HG03520 (cell line): ENCODE results near the gene STOX2.

Experiments
- ATAC-seq: cut with Tn5 transposase; IDR thresholded peaks from one replicate; pipeline ENCODE4 v1.9.1; 2021; ENCODE audit warnings: mild to moderate bottlenecking, moderate library complexity; ENCODE audit not compliant: unreplicated experiment

The STOX2 gene, protein sequence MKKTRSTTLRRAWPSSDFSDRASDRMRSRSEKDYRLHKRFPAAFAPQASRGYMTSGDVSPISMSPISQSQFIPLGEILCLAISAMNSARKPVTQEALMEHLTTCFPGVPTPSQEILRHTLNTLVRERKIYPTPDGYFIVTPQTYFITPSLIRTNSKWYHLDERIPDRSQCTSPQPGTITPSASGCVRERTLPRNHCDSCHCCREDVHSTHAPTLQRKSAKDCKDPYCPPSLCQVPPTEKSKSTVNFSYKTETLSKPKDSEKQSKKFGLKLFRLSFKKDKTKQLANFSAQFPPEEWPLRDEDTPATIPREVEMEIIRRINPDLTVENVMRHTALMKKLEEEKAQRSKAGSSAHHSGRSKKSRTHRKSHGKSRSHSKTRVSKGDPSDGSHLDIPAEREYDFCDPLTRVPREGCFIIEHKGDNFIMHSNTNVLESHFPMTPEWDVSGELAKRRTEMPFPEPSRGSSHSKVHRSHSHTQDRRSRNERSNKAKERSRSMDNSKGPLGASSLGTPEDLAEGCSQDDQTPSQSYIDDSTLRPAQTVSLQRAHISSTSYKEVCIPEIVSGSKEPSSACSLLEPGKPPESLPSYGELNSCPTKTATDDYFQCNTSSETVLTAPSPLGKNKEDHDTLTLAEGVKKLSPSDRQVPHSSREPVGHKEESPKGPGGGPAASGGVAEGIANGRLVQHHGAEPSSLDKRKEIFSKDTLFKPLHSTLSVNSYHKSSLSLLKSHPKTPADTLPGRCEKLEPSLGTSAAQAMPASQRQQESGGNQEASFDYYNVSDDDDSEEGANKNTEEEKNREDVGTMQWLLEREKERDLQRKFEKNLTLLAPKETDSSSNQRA (N-terminal part only)

DNA sequence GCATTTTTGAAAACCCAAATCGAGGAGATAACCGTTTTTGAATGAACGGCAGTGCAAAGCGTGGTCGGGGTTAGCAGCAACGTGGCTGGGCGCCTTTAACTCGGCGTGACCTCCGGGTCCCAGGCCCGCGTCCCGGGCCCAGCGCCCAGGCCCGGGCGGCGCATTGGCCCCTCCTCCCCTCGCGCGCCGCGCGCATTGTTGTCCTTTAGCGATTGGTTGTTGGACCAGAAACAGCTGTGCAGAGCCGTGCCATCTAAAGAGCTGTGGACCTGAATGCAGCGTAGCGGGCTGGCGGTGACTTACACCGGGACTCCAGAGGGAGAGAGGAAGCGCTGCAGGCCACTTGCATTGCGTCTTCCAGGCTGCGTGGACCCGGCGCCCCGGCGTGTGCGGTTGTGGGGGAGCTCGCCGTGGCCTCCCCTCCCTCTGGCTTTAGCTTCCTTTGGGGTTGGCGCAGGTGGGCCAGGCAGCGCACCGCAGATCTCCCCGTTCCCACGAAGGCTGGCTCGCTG lies at the start of gene STOX2:
Gene STOX2 (plus strand): TSS at position 227 of the 512 bp plus-strand sequence. CDS start 1,484 bp downstream, outside the sequence.
- no peak for ATAC-seq

DNA sequence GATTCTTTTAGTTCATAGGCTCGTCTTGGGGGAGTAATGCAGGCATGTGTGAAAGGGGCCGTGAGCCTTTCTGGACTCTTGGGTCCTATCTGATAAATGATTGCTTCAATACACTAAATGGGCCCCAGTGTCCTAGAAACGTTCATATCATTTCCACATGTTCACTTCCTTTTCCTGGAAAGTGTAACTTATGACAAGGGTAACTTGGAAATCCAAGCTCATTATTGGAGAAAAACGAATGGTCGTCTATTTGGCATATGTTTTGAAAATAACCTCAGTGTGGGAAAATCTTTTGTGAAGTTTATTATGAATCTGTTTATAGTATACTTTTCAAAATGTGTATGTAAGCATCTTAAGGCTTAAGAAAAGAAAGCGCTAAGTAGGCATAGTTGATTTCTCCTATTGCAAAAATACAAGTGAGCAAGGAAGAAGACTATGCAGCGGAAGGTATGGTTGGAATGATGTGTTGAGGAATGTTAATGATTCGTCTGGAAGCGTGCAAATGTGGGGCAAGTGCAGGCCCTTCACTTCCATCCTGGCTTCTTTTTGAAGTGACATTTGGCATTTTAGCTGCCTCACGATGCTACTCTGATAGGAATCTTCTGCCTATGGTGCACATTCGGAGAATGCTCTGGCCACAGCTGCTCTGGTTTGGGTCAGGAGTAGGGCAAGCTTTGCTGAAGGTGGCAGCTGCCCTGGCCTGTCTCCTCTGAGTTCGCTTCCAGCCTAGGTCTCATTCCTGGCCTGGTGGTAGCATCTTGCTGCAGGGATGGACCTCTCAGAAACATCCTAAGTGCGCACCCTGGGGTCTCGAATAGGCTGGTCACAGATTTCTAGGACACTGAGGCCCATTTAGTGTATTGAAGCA lies 49.5 kb upstream of the STOX2 start:
- no peak for ATAC-seq

DNA sequence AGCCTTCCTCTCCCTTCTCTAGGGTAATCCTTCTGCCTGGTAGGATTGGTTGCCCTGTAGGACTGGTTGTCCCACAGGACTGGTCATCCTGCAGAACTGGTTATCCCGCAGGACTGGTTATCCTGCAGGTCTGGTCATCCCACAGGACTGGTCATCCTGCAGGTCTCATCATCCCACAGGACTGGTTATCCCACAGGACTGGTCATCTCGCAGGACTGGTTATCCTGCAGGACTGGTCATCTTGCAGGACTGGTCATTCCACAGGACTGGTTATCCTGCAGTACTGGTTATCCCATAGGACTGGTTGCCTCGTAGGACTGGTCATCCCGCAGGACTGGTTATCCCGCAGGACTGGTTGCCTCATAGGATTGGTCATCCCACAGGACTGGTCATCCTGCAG lies 48.1 kb upstream of the STOX2 start:
- no peak for ATAC-seq

DNA sequence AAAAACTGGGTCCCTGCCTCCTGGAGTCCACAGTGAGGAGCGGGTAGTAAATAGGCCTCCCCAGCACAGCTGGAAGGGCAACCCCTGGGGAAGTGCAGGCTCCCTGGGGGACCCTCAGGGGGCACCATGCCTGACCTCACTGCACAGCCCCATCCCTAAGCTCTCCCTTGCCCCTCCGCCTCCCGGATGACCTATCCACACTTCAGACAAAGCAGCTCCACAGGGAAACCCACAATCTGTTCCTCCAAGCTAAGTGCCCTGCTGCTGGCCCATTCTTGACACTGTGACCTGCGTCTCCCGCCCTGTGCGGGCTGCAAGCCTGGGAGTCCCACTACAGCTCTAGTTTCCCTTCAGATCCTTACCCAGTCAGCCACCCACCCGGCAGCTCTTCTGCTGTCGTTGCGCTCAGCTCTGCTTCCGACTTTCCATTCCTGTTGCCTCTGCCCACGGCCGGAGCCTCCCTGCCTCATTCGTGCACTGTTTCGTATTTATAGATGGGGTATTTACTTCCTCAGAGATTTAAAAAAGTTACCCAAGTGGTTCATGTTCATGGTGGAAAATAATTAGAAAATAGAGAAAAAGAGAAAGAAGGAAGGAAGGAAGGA lies 47.0 kb upstream of the STOX2 start:
- no peak for ATAC-seq

DNA sequence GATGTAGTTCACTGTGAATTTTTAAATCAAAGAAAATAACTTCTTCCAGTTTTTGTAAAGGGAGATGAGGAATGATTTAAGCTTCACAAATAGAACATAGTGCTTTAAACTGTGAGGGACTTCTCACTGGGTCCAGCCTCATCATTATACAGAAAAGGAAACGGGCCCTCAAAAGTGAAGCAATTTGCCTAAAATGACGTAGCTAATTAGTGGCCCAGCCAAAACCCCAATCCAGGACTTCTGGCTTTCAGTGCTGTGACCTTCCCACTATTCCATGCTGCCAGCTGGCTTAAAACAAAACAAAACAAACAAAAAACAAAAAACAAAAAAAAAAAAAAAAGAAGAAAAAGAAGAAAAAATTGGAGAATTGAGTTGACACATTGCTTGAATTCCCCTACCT lies 45.0 kb upstream of the STOX2 start:
- ATAC-seq, result no peak

DNA sequence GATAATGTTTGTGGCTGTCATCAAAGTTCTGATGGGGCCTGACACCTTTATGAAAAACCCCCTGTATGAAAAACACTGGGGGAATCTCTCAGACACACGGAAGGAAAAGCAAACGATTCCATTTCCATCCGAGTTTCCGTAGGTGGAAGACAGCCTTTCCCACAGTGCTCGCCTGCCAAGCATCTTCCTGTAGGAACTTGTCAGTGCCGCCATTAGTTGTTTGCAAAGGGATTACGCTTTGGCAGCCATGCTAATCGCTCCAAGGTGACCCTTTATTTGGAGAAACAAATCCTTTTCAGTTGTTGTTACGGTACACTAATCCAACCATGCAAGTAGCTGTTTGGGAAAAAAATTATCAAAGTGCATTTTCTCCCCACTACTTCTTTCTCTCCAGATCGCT lies 44.4 kb upstream of the STOX2 start:
- no peak for ATAC-seq

DNA sequence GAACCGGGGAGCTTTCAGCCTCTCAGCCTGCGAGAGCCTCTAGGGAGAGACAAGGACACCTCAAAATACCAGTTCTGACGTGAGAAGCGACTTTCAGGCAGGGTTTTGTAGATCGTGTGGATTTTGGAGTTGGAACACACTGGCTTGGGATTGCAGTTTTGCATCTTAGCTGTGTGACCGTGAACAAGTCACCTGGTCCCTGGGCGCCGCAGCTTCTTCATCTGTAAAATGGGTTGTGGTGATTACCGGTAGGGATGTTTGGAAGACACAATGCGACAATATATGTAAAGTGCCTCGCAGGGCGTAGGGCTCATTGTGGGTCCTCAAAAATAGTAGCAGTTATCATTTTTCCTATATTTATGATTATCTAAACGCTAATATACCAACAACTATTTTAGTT lies 43.7 kb upstream of the STOX2 start:
- ATAC-seq, result no peak

DNA sequence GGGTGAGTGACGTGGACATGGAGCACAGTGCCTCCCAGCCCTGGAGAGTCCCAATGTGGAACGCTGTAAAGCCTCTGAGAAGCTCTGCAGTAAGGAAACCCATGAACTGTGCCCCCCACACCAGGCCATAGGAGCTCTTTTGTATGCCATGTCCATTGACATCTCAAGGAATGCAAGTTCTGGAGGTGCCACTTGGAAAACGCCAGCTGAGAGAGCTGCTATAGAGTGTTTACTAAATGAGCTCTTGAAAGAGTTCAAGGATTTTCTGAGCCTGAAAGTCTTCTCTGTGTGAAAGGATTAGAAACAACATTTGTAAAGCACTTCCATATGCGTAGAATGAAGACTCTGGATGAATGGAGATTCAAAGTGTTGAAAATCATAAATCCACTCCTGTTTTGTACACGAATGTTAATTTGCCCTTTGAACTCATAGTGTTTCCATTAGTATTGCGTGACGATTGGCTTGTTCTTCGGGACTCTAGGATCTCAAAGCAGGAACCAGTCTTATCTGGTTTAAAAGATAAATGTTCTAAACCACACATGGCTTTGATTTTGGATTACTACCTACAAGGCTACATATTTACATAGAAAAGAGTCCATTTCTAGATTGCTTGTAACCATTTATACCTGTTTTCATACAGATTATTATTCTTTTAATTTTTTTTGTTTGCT lies 41.8 kb upstream of the STOX2 start:
- no peak for ATAC-seq

DNA sequence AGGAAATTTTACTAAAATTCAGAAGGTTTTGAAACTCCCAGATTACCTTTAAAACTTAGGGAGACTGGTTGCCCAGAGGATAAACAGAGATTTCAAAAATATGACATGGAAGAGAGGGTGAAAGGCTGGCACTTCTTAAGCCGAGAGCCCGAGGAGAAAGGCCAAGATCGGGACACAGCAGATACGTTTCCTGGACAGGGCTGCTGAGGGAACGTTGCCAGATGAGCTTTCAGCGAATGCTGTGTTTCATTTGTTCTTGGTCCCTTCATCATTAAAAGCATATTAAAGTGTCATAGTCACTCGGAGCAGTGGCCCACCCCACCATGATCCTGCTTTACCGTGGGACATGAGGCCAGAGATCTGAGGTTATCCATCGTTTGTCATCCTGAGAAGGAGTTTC lies 37.9 kb upstream of the STOX2 start:
- ATAC-seq, result no peak

DNA sequence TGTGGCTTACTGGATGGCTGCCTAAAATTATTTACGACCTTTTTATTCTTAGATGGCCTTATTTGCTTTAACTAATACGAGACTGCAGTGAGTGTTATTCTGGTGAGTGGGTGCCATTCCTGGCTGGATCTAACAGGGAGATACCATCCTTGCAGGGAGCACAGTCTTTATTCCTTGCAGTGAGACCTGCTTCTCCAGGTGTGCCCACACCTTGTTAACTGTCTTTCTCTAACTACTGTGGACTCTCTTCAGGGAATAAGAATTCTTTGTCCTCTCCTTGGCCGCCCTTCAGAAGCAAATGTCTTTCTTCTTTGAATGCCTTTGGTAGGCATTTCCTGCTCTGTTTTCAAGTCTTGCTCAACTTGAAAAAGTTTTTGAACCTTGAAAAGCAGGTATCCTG lies 34.1 kb upstream of the STOX2 start:
- no peak for ATAC-seq

DNA sequence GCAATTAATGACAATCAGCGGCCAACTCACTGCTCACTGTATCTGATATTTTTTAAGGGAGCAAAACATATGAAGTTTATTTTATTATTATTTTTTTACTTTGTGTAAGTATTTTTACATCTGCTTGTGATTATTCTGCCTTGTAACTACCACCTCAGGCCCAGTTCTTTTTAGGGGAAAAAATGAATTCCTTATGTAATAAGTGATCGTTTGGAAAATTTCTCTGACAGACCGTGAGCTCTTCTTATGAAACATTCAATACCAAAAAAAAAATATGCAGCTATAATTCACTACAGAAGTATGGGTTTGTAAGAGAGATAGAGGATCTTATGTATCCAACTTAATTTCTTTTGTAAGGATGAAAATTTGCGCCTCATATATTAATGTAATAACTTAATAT lies 33.5 kb upstream of the STOX2 start:
- no peak for ATAC-seq

DNA sequence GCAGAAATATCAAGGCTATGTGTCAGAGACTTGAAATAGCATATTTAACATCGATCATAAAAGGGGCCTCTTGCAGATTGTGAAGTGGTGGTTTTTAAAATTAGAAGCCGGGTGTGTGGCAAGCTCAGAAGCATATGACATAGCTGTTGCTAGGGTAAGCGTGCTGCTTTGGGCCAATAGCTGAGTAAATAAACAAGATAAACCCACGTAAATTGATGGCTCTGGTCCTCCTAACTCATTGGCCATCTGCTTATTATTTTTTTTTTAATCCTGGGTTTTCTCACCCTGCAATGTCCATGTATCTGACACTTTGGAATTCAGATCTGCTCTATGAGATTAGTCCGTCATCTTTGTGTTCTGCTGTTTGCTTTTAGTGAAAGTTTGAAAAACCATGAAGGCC lies 32.6 kb upstream of the STOX2 start:
- no peak for ATAC-seq

DNA sequence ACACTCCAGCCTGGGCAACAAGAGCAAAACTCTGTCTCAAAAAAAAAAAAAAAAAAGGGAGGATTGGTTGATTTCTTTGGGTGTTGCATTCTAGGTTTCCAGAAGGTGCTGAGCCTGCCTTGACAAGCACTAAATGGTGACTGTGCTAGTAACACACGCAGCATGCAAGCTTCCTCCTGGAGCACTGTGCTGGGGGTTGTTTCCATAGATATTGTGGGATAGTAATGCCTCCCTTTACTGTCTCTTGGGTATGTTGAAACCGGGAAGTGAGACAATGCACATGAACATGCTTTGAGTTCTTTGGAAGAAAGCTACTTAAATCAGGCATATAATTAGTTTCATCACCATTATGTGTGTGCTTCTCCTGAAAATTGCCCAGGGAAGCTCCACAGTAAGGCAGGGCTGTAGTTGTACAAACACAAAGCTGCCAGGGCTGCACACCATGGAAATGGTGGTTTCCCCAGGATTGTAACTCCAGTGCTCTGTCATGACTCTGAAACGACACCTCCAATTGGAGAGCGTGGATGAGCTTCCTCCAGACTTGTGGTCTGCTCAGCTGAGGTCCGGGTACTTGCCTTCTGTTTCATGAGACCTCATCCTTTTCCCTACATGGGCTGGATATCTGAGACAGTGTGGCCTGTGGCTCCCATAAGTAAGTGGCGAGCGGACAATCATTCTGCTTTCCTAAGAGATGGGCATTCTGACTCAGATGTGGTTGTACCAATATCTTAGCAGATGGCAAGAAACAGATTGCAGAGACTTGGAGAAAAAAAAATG lies 31.5 kb upstream of the STOX2 start:
- ATAC-seq, result no peak

DNA sequence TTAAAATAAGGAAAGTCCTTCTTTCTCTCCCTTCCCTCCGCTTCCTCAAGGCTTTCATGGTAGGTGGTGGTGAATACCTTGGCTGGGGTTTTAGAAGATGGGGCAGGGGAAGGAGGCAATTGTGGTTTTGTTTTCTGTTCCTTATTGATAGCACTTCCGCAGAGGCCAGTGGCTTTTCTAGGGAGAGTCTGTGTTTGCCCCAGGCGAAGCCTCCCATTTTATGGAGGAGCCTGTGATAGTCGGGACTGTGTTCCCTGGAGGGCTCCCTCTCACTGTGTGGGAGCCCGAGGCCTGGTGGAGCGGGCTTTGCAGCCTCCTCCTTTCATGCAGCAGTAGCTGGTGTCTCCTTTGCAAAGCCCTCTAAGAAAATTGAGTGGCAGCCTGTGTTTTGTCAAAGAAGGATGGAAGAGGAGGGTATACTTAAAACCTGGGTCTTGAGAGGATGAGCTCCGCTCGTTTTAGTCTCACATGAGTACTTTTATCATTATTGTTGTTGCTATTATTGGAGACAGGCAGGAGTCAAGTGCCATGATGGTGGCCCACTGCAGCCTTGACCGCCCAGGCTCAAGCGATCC lies 29.8 kb upstream of the STOX2 start:
- no peak for ATAC-seq

DNA sequence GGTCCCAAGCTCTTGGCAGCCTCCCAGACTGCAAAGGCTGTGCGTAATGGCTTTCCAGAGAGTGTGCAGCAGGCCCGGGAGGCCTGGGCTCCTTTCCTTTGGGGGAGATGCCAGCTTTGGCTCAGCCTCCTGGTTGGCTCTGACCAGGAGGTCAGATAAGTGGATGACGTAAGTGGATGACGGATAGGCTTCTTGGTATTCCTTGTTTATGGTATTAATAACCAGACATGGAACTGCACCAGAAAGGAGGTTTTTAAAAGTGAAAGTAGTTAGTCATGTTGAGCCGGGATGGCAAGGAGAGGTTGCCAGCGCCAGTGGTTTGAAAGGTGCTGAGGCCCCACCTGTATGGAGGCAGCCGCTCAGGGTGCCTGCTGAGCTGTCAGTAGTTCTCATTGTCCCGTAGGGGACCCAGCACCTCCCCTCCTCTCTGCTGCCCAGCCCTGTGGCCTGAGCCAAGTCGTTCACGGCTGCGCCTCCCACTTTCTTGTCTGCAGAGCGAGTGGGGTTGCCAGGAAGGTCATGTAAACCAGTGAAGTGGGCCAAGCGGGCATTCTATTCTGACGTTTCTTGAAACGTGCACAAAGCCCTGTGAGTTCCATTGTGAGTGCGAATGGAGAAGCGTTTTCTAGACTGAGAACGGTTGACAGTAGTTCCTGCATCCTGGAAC lies 28.7 kb upstream of the STOX2 start:
- no peak for ATAC-seq

DNA sequence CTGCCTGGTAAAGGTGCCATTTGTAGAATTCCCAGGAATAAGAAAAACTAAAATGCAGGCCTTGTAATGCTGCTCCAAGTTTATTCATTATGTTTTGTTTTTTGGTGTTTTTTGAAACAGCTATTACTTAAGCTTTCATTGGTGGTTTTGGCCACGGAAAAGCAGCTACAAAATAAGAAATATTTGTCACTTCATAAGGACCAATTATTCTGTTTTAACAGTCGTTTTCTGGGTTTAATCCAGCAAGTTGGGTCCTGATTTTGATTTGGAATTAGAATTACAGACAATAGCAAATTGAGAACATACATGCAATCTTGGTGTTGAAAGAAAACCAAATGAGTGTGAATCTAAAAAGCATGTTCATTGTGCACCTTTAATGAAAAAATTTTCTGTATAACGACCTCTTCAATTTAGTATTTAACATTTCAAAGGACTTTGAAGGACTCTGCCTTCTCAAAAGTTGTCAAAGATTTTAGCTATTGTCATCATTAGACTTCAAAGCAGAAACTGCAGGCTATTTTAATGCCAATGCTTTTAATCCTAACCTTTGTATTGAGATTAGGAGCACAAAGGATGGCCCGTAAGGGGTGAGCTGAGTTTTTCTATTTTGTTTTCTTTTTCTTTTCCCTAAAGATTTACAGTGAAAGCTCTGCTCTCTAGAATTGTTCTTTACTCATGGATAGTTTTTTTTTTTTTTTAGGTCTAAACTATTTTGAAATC lies 26.7 kb upstream of the STOX2 start:
- ATAC-seq, result no peak

DNA sequence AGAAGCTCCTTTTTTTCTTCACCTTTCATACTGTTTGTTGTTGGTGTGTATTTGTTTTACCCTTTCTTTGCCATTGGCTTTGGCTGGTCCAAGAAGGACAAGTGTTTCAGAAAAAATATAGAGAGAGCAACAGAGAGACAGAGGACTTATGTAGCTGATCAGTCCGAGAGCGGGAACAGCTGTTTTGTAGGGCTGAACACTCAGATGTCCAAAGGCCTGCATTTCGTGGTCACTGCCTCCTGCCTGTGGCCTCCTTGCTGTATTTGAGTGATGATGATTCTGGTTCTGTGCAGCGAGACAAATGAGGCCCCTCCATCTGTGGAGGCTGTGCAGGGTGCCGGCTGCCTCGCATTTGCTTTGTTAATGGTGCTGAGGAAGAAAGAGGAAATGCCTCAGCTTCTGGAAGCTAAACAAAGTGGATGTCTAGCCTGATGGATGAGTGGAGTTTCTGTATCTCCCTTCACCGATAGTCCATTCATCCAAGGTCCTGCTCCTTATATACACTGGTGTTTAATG lies 19.8 kb upstream of the STOX2 start:
- no peak for ATAC-seq

DNA sequence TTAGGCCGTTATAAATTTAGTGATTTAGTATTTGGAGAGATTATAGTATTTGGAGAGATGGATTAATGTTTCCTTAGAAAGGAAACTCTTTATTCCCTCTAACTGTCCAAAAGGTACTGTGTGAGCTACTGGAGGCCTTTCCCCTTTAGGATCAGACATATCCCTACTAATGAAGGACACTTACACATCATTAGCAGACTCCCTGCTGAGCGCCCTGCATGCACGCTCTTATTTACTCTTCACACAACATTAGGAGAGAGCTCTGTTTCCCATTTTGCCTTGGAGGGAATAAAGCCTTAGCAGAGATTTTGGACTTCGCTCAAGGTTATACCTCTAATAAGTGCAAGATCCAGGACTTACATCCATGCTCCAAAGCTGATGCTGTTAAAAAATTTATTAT lies 17.8 kb upstream of the STOX2 start:
- no peak for ATAC-seq
